ENCODE results near the gene CMTR1.

GRCh38 chr6:37503309-37503965 is 70.4 kb downstream of the CMTR1 start:
- no peak for TF ChIP-seq CTCF (IDR thresholded peaks at IDR 0.05; ENCODE audit: insufficient read depth, low read length)
- no peak for TF ChIP-seq REST (IDR thresholded peaks at IDR 0.05; ENCODE audit: insufficient replicate concordance, low read depth)
- TF ChIP-seq POLR2AphosphoS5 (IDR thresholded peaks at IDR 0.05; ENCODE audit: low read depth): no peak
- TF ChIP-seq GABPA (IDR thresholded peaks at IDR 0.05; ENCODE audit: low read depth): no peak
